ENCODE measurements around the gene PSMB11.
A peak's percentile ranks its signal among the peaks of the same experiment; 100 is the strongest.

The PSMB11 gene

DNA sequence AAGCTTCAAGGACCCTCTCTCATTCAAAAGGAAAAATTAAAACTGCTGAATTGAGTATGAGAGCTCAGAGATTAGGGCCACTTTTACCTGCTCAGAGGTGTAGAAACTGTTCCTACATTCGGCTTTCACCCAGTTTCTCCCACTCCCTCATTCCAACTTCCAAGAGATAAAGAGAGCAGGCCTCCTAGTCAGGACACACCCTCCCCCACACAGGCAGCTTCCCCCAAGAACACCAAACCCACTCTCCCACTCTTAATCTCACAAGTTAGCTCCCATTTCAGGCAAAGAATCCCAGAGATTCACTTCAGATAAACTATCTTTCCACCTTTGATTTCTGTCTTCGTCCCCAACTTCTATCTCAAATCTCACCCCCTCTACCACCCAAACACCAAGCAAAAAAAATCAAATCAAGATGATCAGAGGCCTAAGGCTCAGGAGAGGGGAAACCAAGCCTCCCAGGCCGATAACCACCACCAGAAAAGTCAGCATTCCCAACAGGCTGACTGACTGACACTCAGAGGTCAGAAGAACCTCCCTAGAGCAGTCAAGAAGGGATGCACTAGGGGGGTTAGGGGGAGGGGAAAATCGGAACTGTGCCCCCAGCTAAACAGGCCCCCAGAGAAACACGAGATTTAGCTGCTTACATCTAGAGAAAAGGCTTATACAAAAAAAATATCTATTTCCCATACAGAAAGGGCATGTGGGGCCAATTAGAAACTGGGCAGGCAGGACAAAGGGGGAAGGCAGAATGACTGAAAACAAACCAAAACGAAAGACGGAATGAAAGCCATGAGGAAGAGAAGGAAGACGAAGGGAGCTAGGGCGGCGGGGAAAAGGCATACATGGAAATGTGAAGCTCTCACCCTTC lies 28.5 kb downstream of the PSMB11 start:
- no peak for DNase-seq (ENCODE audit: low read depth, low spot score)
- TF ChIP-seq, protein P1, sequence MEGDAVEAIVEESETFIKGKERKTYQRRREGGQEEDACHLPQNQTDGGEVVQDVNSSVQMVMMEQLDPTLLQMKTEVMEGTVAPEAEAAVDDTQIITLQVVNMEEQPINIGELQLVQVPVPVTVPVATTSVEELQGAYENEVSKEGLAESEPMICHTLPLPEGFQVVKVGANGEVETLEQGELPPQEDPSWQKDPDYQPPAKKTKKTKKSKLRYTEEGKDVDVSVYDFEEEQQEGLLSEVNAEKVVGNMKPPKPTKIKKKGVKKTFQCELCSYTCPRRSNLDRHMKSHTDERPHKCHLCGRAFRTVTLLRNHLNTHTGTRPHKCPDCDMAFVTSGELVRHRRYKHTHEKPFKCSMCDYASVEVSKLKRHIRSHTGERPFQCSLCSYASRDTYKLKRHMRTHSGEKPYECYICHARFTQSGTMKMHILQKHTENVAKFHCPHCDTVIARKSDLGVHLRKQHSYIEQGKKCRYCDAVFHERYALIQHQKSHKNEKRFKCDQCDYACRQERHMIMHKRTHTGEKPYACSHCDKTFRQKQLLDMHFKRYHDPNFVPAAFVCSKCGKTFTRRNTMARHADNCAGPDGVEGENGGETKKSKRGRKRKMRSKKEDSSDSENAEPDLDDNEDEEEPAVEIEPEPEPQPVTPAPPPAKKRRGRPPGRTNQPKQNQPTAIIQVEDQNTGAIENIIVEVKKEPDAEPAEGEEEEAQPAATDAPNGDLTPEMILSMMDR (IDR thresholded peaks at IDR 0.05; ENCODE audit: insufficient read depth, low read length, missing control alignments) = no peak
- H3K4me3 ChIP-seq (ENCODE audit: low read depth, low read length) = peak overlapping the region; percentile 86
- POLR2A ChIA-PET = interaction anchor here (1.2 to 2.9 kb wide), 4 partner anchors 9 to 25 kb away, joined by 4 to 29 read pairs (median 8); partner anchors contain the start of genes ACIN1 and C14orf119
- CTCF ChIA-PET = interaction anchor here (0.6 to 17.4 kb wide), 21 partner anchors 10 to 514 kb away, joined by 3 to 452 read pairs (median 7); partner anchors contain the start of genes ACIN1, AJUBA, C14orf119 and CDH24

DNA sequence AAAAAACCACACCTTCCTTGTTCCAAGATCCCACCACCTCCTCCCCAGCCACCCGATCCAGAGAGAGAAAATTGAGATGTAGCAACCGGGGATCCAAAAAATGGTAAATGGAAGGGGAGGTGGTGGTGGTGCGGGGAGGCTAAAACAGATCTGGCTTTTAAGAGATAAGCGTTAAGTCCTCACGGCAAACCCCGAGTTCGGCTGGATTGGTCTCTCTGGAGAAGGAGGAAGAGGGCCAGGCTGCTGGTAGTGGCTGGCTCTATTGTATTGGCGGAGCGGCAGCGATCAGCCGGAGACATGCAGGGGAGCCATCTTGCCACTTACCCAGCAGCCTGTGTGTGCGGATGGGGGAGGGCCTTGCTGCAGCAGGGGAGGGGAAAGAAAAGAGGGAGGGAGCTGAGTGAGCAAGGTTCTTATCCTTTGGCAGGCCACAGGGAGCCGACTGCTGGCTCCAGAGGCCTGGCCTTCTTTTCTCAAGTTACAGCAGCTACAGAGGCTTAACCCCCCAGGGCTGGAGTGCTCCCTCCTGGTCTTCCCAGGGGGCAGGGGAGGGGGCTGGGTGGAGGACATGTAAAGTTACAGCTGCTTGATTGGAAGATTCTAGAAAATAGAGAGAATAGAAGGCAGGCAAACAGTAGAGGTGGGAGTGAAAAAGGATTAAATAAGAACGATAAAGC lies 29.4 kb downstream of the PSMB11 start:
- peak; percentile 80 for DNase-seq (ENCODE audit: low read depth, low spot score)
- ChIA-PET POLR2A (interaction anchor here (0.6 to 2.9 kb wide), 5 partner anchors 9 to 26 kb away, joined by 3 to 29 read pairs (median 7); partner anchors contain the start of genes ACIN1 and C14orf119), CTCF (interaction anchor here (0.7 to 17.4 kb wide), 17 partner anchors 9 to 515 kb away, joined by 3 to 452 read pairs (median 9); partner anchors contain the start of genes ACIN1, AJUBA, C14orf119 and CDH24)
- TF ChIP-seq, protein P1 (IDR thresholded peaks at IDR 0.05; ENCODE audit: insufficient read depth, low read length, missing control alignments) = no peak
- H3K4me3 ChIP-seq (ENCODE audit: low read depth, low read length) = peak overlapping the region; percentile 86

DNA sequence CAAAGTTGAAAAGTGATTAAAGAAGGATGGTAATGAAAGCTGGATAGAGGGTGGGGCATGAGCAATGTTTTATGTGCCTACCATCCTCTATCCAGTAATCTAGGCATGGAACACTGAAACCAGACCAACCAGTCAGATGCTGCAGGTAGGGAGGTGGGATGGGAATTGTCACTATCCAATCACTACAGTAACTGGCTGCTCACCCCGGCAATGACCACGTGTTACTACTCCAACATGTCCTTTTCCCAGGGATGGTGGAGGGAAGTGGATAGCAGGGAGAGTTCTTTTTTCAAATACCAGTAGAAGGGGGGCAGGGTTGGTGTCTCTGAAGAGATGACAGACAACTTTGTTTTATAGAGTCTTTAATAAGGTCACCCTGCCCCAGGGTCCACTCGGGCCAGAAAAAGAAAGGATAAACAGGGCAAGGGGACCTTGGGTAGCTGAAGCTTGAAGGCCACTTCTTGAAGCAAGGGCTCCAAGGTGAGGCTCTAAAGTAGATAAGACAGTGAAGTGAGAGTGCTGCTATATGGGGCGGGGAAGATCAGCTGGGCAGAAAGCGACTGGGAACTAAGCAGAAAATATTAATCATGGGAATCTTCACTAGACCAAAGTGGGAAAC lies 30.0 kb downstream of the PSMB11 start:
- ChIA-PET POLR2A (interaction anchor here (0.6 to 2.9 kb wide), 5 partner anchors 8 to 26 kb away, joined by 3 to 29 read pairs (median 7); partner anchors contain the start of genes ACIN1 and C14orf119), CTCF (interaction anchor here (0.7 to 17.4 kb wide), 17 partner anchors 9 to 515 kb away, joined by 3 to 452 read pairs (median 9); partner anchors contain the start of genes ACIN1, AJUBA, C14orf119 and CDH24)
- peak overlapping the region; percentile 86 for H3K4me3 ChIP-seq (ENCODE audit: low read depth, low read length)
- DNase-seq (ENCODE audit: low read depth, low spot score) = no peak
- TF ChIP-seq, protein P1 (IDR thresholded peaks at IDR 0.05; ENCODE audit: insufficient read depth, low read length, missing control alignments) = no peak

DNA sequence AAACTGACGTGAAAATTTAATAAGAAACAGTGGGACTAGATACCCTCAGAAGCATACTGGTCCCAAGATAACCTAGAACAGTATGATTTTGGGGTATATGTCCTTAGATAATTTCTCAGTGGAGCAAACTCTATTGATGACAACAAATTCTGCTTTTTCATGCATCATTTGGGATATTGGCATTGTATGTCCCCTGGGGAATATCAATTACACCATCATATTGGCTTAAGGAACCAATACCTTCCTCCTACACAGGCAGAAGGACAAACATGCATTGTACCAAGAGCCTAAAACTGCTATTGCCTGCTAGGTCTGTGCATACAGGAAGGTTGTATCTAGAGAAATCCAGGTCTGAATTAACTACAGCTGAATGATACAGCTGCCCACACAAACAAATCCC lies 32.9 kb downstream of the PSMB11 start:
- TF ChIP-seq, protein P1 (IDR thresholded peaks at IDR 0.05; ENCODE audit: insufficient read depth, low read length, missing control alignments) = no peak
- CTCF ChIA-PET = interaction anchor here (1.1 to 17.4 kb wide), 9 partner anchors 14 to 112 kb away, joined by 3 to 452 read pairs (median 70); partner anchors contain the start of genes ACIN1, AJUBA, C14orf119 and CDH24
- POLR2A ChIA-PET = no interaction called here
- no peak overlapping the region for H3K4me3 ChIP-seq (ENCODE audit: low read depth, low read length)
- no peak for DNase-seq (ENCODE audit: low read depth, low spot score)

DNA sequence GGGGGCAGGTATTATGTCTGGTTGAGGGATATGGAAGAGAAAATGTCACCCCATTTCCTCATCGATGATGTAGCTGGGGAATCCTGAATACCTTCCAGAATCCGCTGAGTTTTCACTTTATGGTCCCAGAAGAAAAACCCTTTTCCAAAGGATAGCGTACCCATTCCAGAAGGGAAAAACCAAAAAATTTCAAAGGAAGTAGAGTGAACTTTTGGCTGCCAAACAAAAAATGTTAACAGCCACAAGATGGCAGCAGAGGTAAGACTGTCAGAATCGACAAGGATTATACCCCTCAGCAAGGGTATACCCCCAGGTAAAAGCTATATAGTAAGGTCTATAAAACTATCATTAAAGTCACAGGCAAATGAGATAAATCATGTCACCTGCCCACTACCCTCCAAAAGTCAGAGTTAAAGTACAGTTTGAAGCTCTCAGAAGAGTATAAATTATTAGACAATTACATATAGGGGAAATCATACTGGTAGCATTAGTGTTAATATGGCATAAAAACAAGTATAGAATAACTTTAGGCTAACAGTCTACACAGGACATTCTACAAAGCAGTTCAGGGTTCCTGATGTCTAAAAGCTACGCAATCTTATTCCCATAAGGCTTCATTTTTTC lies 34.9 kb downstream of the PSMB11 start:
- no peak for DNase-seq (ENCODE audit: low read depth, low spot score)
- CTCF ChIA-PET = interaction anchor here (0.8 to 17.4 kb wide), 31 partner anchors 12 to 892 kb away, joined by 3 to 452 read pairs (median 6); partner anchors contain the start of genes ACIN1, AJUBA, C14orf119 and CDH24
- no peak overlapping the region for H3K4me3 ChIP-seq (ENCODE audit: low read depth, low read length)
- POLR2A ChIA-PET = interaction anchor here (0.6 to 1.1 kb wide), 4 partner anchors 18 to 100 kb away, joined by 3 to 4 read pairs (median 3); partner anchors contain the start of gene ACIN1
- TF ChIP-seq, protein P1 (IDR thresholded peaks at IDR 0.05; ENCODE audit: insufficient read depth, low read length, missing control alignments) = no peak

All from AG04449 (cell line).